Measurements from ENCODE around the gene MAP3K2. TPM values are rescaled to one million over a fixed set of nuclear protein-coding genes. Genes with fewer than 3 reads are reported as not detected.

MAP3K2 gene
- total RNA-seq, 3 donors from 2014 or later (not counting 1 experiment from before 2014, with no cell fraction given), result 99.4 to 109 (median 106) TPM

DNA sequence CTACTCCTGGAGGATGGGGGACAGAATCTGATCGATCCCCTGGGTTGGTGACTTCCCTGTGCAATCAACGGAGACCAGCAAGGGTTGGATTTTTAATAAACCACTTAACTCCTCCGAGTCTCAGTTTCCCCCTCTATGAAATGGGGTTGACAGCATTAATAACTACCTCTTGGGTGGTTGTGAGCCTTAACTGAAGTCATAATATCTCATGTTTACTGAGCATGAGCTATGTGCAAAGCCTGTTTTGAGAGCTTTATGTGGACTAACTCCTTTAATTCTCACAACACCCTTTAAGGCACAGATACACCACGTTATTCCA, 31.3 kb upstream of the MAP3K2 start:
- TF ChIP-seq, protein P1, sequence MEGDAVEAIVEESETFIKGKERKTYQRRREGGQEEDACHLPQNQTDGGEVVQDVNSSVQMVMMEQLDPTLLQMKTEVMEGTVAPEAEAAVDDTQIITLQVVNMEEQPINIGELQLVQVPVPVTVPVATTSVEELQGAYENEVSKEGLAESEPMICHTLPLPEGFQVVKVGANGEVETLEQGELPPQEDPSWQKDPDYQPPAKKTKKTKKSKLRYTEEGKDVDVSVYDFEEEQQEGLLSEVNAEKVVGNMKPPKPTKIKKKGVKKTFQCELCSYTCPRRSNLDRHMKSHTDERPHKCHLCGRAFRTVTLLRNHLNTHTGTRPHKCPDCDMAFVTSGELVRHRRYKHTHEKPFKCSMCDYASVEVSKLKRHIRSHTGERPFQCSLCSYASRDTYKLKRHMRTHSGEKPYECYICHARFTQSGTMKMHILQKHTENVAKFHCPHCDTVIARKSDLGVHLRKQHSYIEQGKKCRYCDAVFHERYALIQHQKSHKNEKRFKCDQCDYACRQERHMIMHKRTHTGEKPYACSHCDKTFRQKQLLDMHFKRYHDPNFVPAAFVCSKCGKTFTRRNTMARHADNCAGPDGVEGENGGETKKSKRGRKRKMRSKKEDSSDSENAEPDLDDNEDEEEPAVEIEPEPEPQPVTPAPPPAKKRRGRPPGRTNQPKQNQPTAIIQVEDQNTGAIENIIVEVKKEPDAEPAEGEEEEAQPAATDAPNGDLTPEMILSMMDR (IDR thresholded peaks at IDR 0.05), result no peak
- peaks cover 33 to 54% of the 10 kb centered on the region in 2 donors for H3K27me3 Mint-ChIP-seq (ENCODE audit: low read depth in 2 of 2)
- H3K4me1 ChIP-seq (ENCODE audit: control insufficient read depth, insufficient read depth, low read length), result peaks cover 34% of the 10 kb centered on the region
- no peak overlapping the region for H3K27ac ChIP-seq (ENCODE audit: low read length)
- H3K36me3 Mint-ChIP-seq, result no peaks in the 10 kb centered on the region
- peaks cover 14% of the 10 kb centered on the region for H3K27me3 ChIP-seq (ENCODE audit: control insufficient read depth, insufficient read depth, low read length)
- DNase-seq (no peak), ATAC-seq (no peak)
- no peaks in the 10 kb centered on the region for H3K9me3 Mint-ChIP-seq
- H3K4me3 Mint-ChIP-seq, result no peak overlapping the region
- intact Hi-C loops (cut with micrococcal nuclease), result no loop called here
- H3K9me3 ChIP-seq (ENCODE audit: control insufficient read depth, insufficient read depth, low read length), result no peaks in the 10 kb centered on the region
- no peaks in the 10 kb centered on the region for H3K36me3 ChIP-seq (ENCODE audit: control insufficient read depth, insufficient read depth, low read length)
- H3K4me1 Mint-ChIP-seq, result peaks cover 18 to 20% of the 10 kb centered on the region in 2 donors
- H3K27ac Mint-ChIP-seq, result no peak overlapping the region
- no peak overlapping the region for H3K4me3 ChIP-seq (ENCODE audit: low read length)
- 83% methylated on average over 2 of the region's 4 CpGs for WGBS (ENCODE audit: insufficient coverage)

DNA sequence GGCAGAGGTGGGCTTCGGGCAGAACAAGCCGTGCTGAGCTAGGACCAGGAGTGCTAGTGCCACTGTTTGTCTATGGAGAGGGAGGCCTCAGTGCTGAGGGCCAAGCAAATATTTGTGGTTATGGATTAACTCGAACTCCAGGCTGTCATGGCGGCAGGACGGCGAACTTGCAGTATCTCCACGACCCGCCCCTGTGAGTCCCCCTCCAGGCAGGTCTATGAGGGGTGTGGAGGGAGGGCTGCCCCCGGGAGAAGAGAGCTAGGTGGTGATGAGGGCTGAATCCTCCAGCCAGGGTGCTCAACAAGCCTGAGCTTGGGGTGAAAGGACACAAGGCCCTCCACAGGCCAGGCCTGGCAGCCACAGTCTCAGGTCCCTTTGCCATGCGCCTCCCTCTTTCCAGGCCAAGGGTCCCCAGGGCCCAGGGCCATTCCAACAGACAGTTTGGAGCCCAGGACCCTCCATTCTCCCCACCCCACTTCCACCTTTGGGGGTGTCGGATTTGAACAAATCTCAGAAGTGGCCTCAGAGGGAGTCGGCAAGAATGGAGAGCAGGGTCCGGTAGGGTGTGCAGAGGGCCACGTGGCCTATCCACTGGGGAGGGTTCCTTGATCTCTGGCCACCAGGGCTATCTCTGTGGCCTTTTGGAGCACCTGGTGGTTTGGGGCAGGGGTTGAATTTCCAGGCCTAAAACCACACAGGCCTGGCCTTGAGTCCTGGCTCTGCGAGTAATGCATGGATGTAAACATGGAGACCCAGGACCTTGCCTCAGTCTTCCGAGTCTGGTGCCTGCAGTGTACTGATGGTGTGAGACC, 30.7 kb upstream of the MAP3K2 start, which contains the start of gene PROC:
PROC (plus strand) TSS at position 128 of the 812 bp plus-strand sequence. CDS start 1,516 bp downstream, outside the sequence.
- H3K36me3 ChIP-seq (ENCODE audit: control insufficient read depth, insufficient read depth, low read length), result no peaks in the 10 kb centered on the region
- no peak for ATAC-seq
- TF ChIP-seq, protein P1 (IDR thresholded peaks at IDR 0.05), result no peak
- no peaks in the 10 kb centered on the region for H3K9me3 Mint-ChIP-seq
- peak within 1 kb of the TSS; percentile 9 for H3K4me3 Mint-ChIP-seq
- DNase-seq, result no peak
- 97% methylated on average over 16 of the region's 16 CpGs for WGBS (ENCODE audit: insufficient coverage)
- no peaks in the 10 kb centered on the region for H3K9me3 ChIP-seq (ENCODE audit: control insufficient read depth, insufficient read depth, low read length)
- H3K27me3 ChIP-seq (ENCODE audit: control insufficient read depth, insufficient read depth, low read length), result peaks cover 14% of the 10 kb centered on the region
- intact Hi-C loops (cut with micrococcal nuclease), result no loop called here
- H3K27ac Mint-ChIP-seq, result no peak within 1 kb of the TSS
- H3K4me1 Mint-ChIP-seq, result peaks cover 17 to 18% of the 10 kb centered on the region in 2 donors
- H3K27ac ChIP-seq (ENCODE audit: low read length), result no peak within 1 kb of the TSS
- H3K4me3 ChIP-seq (ENCODE audit: low read length), result no peak within 1 kb of the TSS
- peaks cover 27 to 49% of the 10 kb centered on the region in 2 donors for H3K27me3 Mint-ChIP-seq (ENCODE audit: low read depth in 2 of 2)
- H3K36me3 Mint-ChIP-seq, result no peaks in the 10 kb centered on the region
- H3K4me1 ChIP-seq (ENCODE audit: control insufficient read depth, insufficient read depth, low read length), result peaks cover 32% of the 10 kb centered on the region

DNA sequence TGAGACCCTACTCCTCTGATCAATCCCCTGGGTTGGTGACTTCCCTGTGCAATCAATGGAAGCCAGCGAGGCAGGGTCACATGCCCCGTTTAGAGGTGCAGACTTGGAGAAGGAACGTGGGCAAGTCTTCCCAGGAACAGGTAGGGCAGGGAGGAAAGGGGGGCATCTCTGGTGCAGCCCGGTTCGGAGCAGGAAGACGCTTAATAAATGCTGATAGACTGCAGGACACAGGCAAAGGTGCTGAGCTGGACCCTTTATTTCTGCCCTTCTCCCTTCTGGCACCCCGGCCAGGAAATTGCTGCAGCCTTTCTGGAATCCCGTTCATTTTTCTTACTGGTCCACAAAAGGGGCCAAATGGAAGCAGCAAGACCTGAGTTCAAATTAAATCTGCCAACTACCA, 29.6 kb upstream of the MAP3K2 start:
- Histone ChIP-seq H3K4me1 (ENCODE audit: control insufficient read depth, insufficient read depth, low read length) (peaks cover 22% of the 10 kb centered on the region), H3K9me3 (ENCODE audit: control insufficient read depth, insufficient read depth, low read length) (no peaks in the 10 kb centered on the region), H3K4me3 (ENCODE audit: low read length) (no peak overlapping the region), H3K27me3 (ENCODE audit: control insufficient read depth, insufficient read depth, low read length) (peaks cover 10% of the 10 kb centered on the region), H3K36me3 (ENCODE audit: control insufficient read depth, insufficient read depth, low read length) (no peaks in the 10 kb centered on the region), H3K27ac (ENCODE audit: low read length) (no peak overlapping the region)
- TF ChIP-seq, protein P1 (IDR thresholded peaks at IDR 0.05), result no peak
- H3K27me3 Mint-ChIP-seq (ENCODE audit: low read depth in 2 of 2), result peaks cover 36 to 47% of the 10 kb centered on the region in 2 donors
- peak overlapping the region; percentile 9 for H3K4me3 Mint-ChIP-seq
- H3K27ac Mint-ChIP-seq, result no peak overlapping the region
- H3K4me1 Mint-ChIP-seq, result peaks cover 14 to 18% of the 10 kb centered on the region in 2 donors
- DNase-seq, result no peak
- H3K36me3 Mint-ChIP-seq, result no peaks in the 10 kb centered on the region
- WGBS (ENCODE audit: insufficient coverage), result 98% methylated on average over 8 of the region's 8 CpGs
- intact Hi-C loops (cut with micrococcal nuclease), result no loop called here
- no peaks in the 10 kb centered on the region for H3K9me3 Mint-ChIP-seq
- no peak for ATAC-seq

Measured in natural killer cell (primary cell).